Natural killer cell (primary cell): Measurements from ENCODE around the gene MYH6. TPM values are rescaled to one million over a fixed set of nuclear protein-coding genes. Genes with fewer than 3 reads are reported as not detected.

Experiments
- ATAC-seq, 3 donors: fragments of 150-1000 bp in 2 of 3; fragments of 200-7000 bp in 1 of 3; cut with Tn5 transposase; 1 replicate in 1 of 3; 2 replicates in 2 of 3; pipeline ENCODE4 v1.10.0; 2021; ENCODE audit warnings: mild to moderate bottlenecking in 2 of 3, moderate library complexity in 2 of 3
- DNase-seq, 2 donors: peaks; one replicate each; pipeline versions ENCODE4 v3.0.0 to v3.0.0-alpha.2; 2013 to 2021; ENCODE audit warnings: mixed read lengths in 1 of 2
- H3K27ac ChIP-seq: one replicate; pipeline ENCODE4 v1.5.1; 2013; ENCODE audit warnings: mild to moderate bottlenecking, low read length
- H3K27me3 ChIP-seq: one replicate; pipeline ENCODE4 v1.6.1; 2013; ENCODE audit warnings: low read length; ENCODE audit not compliant: control insufficient read depth, insufficient read depth
- H3K36me3 ChIP-seq: one replicate; pipeline ENCODE4 v1.6.1; 2013; ENCODE audit warnings: low read length; ENCODE audit not compliant: control insufficient read depth, insufficient read depth
- H3K4me1 ChIP-seq: one replicate; pipeline ENCODE4 v1.6.1; 2013; ENCODE audit warnings: low read length; ENCODE audit not compliant: control insufficient read depth, insufficient read depth
- H3K4me3 ChIP-seq: one replicate; pipeline ENCODE4 v1.5.1; 2013; ENCODE audit warnings: low read length
- H3K9me3 ChIP-seq: one replicate; pipeline ENCODE4 v1.6.1; 2013; ENCODE audit warnings: low read length; ENCODE audit not compliant: control insufficient read depth, insufficient read depth
- H3K27ac Mint-ChIP-seq, 2 donors: one replicate each; pipeline ENCODE4 v1.8.0; 2022; ENCODE audit warnings: mild to moderate bottlenecking in 2 of 2, mixed read lengths in 2 of 2, moderate library complexity in 1 of 2
- H3K27me3 Mint-ChIP-seq, 2 donors: one replicate each; pipeline ENCODE4 v1.8.0; 2022; ENCODE audit warnings: low read depth in 2 of 2, mixed read lengths in 2 of 2
- H3K36me3 Mint-ChIP-seq: one replicate; pipeline ENCODE4 v1.8.0; 2022; ENCODE audit warnings: mixed read lengths
- H3K4me1 Mint-ChIP-seq, 2 donors: one replicate each; pipeline ENCODE4 v1.8.0; 2022; ENCODE audit warnings: mixed read lengths in 2 of 2
- H3K4me3 Mint-ChIP-seq: one replicate; pipeline ENCODE4 v1.8.0; 2022; ENCODE audit warnings: mild to moderate bottlenecking, moderate library complexity, mixed read lengths
- H3K9me3 Mint-ChIP-seq, 2 donors: one replicate each; pipeline ENCODE4 v1.8.0; 2022; ENCODE audit warnings: mixed read lengths in 2 of 2
- CTCF ChIP-seq: fragments of 200-600 bp; IDR thresholded peaks from one replicate; pipeline ENCODE4 v1.8.0; 2022; ENCODE audit warnings: antibody characterized with exemption
- WGBS: methylation state at CpG from one replicate; pipeline ENCODE4 v1.1.7; 2013; ENCODE audit warnings: missing lambda C conversion rate; ENCODE audit not compliant: insufficient coverage; 5-methylcytosine and 5-hydroxymethylcytosine counted together
- intact Hi-C: fragments of 100-400 bp; cut with micrococcal nuclease; formaldehyde crosslinking; loops from one replicate; pipeline ENCODE4 v1.14.2; 2022
- total RNA-seq, 4 donors: library from RNA; stranded (reverse); fragments of 120-200 nt in 1 of 4; gene quantifications; one replicate each; pipeline versions ENCODE4 v1.2.3 to v1.2.4, GENCODE V29; 2013 to 2022

The MYH6 gene
- total RNA-seq, 3 donors from 2014 or later (not counting 1 experiment from before 2014, with no cell fraction given) = not detected

GRCh38 chr14:23450379-23450778, 42.3 kb upstream of the MYH6 start:
- peaks cover 29 to 30% of the 10 kb centered on the region in 2 donors for H3K27me3 Mint-ChIP-seq
- H3K4me3 ChIP-seq = no peak overlapping the region
- no peak for ATAC-seq
- WGBS = 74% methylated on average over 2 of the region's 2 CpGs
- H3K36me3 Mint-ChIP-seq = no peaks in the 10 kb centered on the region
- no peak overlapping the region for H3K27ac Mint-ChIP-seq
- intact Hi-C loops = no loop called here
- H3K9me3 Mint-ChIP-seq = no peaks in the 10 kb centered on the region
- H3K4me1 ChIP-seq = no peaks in the 10 kb centered on the region
- H3K27me3 ChIP-seq = no peaks in the 10 kb centered on the region
- TF ChIP-seq CTCF = no peak
- no peak overlapping the region for H3K27ac ChIP-seq
- no peaks in the 10 kb centered on the region for H3K36me3 ChIP-seq
- no peaks in the 10 kb centered on the region for H3K9me3 ChIP-seq
- no peak for DNase-seq
- no peak overlapping the region for H3K4me3 Mint-ChIP-seq
- no peaks in the 10 kb centered on the region for H3K4me1 Mint-ChIP-seq

GRCh38 chr14:23449314-23449713, 41.2 kb upstream of the MYH6 start:
- no peaks in the 10 kb centered on the region for H3K4me1 Mint-ChIP-seq
- TF ChIP-seq CTCF = no peak
- H3K9me3 ChIP-seq = no peaks in the 10 kb centered on the region
- H3K4me3 ChIP-seq = no peak overlapping the region
- H3K27ac Mint-ChIP-seq = no peak overlapping the region
- H3K4me1 ChIP-seq = no peaks in the 10 kb centered on the region
- DNase-seq = no peak
- no peak for ATAC-seq
- H3K36me3 ChIP-seq = no peaks in the 10 kb centered on the region
- peaks cover 19 to 24% of the 10 kb centered on the region in 2 donors for H3K27me3 Mint-ChIP-seq
- intact Hi-C loops = no loop called here
- no peaks in the 10 kb centered on the region for H3K36me3 Mint-ChIP-seq
- no peak overlapping the region for H3K4me3 Mint-ChIP-seq
- no peak overlapping the region for H3K27ac ChIP-seq
- 79% methylated on average over 1 of the region's 1 CpG for WGBS
- no peaks in the 10 kb centered on the region for H3K27me3 ChIP-seq
- H3K9me3 Mint-ChIP-seq = no peaks in the 10 kb centered on the region

GRCh38 chr14:23447361-23448350, 39.6 kb upstream of the MYH6 start:
- Mint-ChIP-seq H3K27ac (no peak overlapping the region), H3K4me1 (no peaks in the 10 kb centered on the region), H3K4me3 (no peak overlapping the region), H3K27me3 (peaks cover 11 to 22% of the 10 kb centered on the region in 2 donors), H3K9me3 (no peaks in the 10 kb centered on the region), H3K36me3 (no peaks in the 10 kb centered on the region)
- DNase-seq = no peak
- Histone ChIP-seq H3K27me3 (no peaks in the 10 kb centered on the region), H3K4me3 (no peak overlapping the region), H3K36me3 (no peaks in the 10 kb centered on the region), H3K27ac (no peak overlapping the region), H3K4me1 (no peaks in the 10 kb centered on the region), H3K9me3 (no peaks in the 10 kb centered on the region)
- intact Hi-C loops = no loop called here
- TF ChIP-seq CTCF = no peak
- no peak for ATAC-seq
- WGBS = 91% methylated on average over 7 of the region's 7 CpGs
